ENCODE data around the gene BCL2L1.
"Not testable (repeated sequence)": the region's sequence is repeated elsewhere in the genome, so short reads cannot be mapped to it uniquely, and the experiment has no call there.

Gene BCL2L1

DNA sequence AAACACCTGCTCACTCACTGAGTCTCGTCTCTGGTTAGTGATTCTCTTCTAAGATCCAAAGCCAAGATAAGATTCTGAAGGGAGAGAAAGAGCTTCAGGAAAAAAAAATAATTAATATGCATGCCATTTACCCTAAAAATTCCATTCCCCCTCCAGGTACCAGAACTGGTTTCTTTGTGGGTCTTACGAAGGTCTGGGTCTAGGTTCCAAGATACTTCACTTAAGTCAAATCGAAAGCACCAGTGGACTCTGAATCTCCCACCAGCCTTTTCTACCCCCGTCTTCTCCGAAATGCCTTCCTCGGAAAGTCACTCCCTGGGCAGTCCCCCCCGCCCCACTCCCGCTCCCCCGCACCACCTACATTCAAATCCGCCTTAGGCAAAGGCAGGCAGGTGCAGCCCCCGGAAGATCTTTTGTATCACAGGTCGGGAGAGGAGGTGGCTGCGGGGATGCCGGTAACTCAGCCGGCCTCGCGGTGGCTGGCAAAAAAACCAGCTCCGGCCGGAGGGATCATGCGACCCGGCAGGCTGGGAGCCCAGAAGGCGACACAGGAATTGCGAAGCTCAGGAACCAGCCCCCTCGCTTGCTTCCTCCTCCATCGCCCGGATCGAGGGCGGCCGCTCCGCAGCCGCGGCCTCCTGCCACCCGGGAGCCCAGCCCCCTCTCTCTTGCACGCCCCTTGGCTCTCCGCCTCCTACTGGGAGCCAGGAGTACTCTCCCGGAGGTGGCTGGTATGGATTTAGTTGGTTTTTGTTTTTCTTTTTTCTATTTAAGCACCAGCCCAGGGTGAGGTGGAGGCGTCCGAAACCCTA, at the start of gene BCL2L1:
Gene BCL2L1, minus strand, starts transcription at position 612 of the 812 bp plus-strand sequence. CDS start 650 bp downstream, outside the sequence.
- peak; percentile 72 to 82 for DNase-seq

DNA sequence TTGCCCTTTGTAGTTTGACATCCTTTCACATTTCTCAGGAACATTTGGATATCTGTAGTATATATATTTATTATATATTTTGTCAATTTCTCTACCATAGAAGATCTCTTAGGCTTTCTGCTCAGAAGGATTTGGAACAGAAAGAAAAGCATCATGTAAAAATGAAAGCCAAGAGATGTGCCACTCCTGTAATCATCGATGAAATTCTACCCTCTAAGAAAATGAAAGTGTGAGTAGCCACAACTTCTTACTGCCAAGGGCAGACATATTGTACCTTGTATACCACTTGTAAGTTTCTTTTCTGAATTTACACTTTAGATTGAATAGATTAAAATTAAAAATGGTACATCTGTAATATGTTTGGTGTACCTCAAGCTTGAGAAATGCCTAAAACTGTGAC, 47.6 kb upstream of the BCL2L1 start:
- no peak for DNase-seq

DNA sequence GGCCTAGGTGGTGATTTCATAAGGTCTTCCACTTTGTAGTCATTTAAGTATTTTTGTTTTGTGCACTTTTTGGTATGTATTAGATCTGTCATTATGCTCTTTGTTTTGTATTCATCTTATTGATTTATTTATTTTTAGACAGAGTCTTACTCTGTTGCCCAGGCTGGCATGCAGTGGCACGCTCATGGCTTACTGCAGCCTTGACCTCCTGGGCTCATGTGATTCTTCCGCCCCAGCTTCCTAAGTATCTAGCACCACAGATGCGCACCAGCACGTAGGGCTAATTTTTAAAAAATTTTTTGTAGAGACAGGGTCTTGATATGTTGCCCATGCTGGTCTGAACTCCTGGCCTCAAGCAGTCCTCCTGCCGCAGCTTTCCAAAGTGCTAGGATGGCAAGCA, 47.0 kb upstream of the BCL2L1 start:
- DNase-seq, result no peak

DNA sequence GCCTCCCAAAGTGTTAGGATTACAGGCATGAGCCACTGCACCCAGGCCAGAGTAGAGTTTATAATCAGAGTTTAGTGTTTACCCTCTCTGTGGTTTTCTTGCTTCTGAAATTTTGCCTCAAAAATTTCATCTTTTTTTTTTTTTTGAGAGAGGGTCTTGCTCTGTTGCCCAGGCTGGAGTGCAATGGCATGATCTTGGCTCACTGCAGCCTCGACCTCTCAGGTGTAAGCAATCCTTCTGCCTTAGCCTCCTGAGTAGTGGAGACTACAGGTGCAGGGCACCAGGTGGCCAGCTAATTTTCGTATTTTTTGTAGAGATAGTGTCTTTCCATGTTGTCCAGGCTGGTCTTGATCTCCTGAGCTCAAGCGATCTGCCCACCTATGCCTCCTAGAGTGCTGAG, 45.1 kb upstream of the BCL2L1 start:
- no peak for DNase-seq

DNA sequence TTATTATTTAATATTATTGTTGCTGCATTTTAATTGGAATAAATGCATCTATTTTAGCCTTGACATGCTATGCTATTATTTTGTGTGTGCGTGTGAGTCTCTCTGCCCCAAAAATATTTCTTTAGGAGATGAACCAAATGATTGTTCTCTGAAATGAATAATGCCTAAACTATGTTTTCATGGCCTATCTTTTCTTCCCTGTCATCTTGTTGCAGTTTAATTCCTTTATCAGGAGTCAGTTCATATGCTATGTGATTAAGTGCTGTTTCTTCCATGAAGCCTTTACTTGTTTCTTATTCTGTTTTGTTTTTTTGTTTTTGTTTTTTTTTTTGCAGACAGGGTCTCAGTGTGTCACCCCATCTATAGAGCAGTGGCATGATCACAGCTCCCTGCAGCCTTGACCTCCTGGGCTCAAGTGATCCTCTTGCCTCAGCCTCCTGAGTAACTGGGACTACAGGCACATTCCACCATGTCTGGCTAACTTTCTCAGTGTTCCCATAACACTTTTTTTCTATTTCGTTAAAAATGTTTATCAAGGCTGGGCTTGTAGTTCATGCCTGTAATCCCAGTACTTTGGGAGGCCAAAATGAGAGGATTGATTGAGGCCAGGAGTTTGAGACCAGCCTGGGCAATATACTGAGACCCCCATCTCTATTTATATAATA, 42.1 kb upstream of the BCL2L1 start:
- DNase-seq, result no peak

DNA sequence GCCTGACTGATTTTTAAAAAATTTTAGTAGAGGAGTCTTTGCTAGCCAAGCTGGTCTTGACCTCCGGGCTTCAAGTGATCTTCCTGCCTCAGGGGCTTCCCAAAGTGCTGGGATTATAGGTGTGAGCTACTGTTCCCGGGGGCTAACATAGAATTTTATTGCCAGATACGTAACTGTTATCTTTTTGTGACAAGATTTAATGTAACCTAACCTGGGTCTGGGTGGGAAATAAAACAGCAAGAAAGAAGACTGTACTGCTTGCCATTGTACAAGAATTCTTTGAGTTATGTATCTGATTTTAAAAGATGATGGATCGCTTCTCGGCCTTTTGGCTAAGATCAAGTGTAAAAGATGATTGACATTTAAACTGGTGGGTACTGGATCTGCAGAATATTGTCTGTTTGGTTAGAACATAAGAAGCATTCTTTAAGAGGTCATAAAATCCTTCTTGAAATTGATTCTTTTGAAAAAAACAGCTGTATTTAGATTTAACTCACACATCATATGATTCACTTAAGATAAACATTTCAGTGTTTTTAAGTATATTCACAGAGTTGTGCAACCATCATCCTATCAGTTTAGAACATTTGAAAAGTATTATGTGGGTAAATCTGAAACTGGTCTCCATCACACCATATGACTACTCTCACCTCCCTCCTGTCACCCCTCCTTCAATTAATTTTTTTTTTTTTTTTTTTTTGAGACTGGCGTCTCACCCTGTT, 38.0 kb upstream of the BCL2L1 start:
- no peak for DNase-seq

DNA sequence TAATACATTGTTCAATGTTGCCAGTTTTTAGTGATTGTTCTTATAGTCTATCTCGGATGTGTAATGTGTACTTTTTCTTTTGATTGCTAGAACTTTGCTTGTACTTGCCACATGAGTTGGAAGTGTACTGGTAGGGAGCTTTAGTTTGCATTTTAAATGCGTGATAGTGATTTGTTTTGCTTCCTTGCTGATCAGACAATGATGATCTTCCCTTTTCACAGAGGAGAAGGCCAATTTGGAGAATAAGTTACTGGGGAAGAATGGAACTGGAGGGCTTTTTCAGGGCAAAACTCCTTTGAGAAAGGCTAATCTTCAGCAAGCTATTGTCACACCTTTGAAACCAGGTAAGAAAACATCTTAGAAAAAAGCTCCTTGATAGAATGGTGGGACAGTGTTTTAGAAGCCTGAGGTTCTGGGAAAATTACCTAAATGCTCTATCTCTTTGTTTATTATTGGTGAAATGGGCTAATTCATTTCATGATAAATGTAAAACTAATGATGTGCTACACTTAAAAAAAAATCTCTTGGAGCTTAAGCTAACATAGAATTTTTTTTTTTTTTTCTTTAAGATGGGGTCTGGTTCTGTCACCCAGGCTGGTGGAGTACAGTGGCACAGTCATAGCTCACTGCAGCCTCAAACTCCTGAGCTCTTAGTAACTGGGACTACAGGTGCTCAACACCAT, 37.3 kb upstream of the BCL2L1 start:
- DNase-seq, result no peak

DNA sequence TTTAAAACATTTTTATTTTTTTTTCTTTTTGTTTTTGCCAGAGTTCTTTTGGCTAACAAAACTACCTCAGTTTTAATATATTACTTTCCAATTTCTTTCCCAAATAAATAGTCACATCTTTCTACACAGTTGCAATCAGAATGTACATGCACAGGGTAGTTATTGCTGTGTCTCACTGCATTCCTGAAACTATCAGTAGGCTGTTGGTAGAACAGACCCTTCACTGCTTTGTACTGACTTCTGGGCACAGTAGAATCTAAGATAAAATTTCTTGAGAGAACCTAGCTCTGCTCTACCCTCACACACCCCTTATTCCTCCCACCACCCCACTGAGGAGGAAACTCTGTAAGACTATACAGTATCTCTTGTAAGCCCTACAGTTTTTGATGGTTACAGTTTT, 36.3 kb upstream of the BCL2L1 start:
- DNase-seq, result no peak

DNA sequence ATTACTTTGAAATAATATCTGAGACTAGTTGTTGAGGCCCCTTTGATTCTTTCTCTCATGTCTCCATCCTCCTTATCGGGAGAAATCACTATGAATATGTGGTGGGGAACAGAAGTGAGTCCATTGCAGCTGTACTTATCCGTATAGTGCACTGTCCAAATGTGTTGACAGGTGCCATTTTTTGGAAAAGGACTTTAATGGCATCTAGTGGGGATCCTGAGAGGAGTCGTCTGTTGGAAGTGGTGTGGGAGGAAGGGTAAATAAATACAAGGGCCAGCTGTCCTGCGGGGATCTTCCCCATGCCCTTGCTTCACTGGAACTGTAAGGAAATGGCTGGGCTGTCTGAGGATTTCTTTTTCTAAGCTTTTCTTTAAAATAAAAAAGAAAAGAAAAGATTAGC, 35.9 kb upstream of the BCL2L1 start:
- DNase-seq, result no peak

DNA sequence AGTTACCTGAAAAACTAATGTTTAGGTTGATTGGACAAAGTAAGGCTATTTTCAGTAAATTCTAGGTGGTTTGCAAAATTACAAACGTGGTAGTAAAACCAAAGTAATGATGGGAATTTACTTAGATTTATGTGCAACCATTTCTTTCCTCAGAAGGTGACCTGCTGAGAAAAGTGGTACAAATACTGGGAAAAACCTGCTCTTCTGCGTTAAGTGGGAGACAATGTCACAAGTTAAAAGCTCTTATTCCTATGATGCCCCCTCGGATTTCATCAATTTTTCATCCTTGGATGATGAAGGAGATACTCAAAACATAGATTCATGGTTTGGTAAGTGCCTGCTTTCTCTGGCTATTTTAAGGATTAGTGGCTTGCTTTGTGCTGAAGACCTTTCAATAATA, 34.6 kb upstream of the BCL2L1 start:
- DNase-seq, result no peak

DNA sequence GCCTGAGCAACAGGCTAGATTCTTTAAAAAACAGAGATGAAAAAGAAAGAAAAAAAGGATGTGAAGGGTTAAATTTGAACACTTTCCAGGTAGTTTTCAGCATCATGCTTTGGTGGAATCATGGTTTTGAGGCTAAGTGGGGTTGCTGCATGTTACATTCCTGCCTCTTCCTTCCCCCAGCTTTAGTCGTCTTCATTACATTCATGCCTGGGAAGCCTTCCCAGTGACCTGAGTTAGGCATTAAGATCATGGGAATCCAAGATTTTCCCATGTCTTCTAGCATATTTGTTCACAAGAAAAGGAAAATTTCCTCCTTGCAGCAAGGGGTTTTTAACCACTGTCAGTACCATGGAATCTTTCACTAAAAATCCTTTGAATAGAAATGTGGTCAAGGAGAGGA, 28.5 kb upstream of the BCL2L1 start:
- no peak for DNase-seq

DNA sequence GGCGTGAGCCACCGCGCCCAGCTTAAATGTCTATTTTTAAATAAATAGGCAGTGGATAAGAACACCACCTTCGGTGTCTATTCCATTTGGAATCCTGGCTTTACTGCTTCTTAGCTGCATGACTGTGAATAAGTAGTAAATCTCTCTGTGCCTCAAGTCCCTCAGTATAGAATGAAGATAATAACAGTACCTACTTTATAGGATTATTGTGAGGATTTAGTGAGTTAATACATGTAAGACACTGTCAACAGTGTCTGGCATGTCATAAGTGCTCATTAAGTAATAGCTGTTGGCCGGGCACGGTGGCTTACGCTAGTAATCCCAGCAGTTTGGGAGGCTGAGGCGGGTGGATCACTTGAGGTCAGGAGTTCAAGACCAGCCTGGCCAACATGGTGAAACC, 26.6 kb upstream of the BCL2L1 start:
- no peak for DNase-seq

DNA sequence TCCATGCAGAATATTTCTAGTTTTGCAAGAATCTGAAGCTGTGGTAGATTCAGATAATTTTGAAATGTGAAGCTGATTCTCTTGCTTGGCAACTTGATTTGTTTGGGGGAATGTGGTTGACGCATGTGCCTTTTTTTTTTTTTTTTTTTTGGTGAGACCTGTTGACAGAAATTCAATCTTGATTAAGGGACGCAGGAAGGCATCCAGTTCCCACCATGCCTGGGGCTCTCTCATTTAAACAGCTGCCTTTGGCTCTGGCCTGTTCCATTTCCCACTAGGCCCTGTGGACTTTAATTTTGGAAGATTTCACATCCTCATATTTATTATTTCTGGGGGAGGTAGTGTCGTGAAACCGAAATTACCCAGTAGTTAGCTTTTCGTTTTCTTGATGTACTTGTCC, 25.0 kb upstream of the BCL2L1 start:
- DNase-seq, result no peak

DNA sequence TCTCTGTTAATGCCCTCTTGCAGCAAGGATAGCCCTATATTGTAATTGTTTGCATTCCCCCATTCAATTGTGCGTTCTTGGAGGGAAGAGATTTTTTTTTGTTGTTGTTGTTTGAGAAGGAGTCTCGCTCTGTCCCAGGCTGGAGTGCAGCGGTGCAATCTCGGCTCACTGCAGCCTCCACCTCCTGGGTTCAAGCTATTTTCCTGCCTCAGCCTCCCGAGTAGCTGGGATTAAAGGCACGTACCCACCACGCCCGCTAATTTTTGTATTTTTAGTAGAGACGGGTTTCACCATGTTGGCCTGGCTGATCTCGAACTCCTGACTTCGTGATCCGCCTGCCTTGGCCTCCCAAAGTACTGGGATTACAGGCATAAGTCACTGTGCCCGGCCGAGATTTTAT, 24.4 kb upstream of the BCL2L1 start:
- not testable (repeated sequence) for DNase-seq

DNA sequence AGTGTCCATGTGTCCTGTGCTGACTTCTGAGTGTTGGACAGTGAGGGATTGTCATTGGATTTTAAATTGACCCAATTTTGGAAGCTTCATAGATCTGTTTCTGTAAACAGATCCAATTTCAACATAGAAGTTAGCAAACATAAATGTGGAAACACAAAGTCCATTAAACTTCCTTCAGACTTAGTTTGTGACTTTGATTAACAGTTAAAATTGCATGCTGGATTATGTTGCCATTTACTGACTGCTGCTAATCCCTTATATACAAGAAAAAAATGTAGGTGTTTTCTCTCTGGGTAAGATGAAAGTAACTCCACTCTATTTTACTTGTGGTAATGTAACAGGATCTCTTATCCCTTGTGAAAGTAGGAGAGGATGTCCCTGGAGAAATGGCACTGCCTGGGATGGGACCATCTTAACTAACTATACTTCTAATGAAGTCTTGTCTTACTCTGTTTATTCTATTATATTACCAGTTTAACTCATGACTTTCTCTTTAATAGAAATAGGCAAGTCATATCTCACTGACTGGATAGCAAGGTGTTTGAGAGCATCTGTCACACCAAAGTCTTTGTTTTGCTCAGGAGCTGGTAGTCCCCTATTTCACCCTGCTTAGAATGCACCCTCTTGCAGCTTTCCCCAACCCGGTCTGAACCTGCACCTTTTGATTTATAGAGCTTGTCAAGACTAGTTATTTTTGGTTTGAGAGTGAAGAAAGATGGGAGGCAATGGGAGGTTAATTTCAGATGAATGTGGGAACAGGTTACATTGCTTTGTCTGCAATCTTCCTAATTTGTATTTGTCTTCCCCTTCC, 23.6 kb upstream of the BCL2L1 start:
- DNase-seq, result no peak

DNA sequence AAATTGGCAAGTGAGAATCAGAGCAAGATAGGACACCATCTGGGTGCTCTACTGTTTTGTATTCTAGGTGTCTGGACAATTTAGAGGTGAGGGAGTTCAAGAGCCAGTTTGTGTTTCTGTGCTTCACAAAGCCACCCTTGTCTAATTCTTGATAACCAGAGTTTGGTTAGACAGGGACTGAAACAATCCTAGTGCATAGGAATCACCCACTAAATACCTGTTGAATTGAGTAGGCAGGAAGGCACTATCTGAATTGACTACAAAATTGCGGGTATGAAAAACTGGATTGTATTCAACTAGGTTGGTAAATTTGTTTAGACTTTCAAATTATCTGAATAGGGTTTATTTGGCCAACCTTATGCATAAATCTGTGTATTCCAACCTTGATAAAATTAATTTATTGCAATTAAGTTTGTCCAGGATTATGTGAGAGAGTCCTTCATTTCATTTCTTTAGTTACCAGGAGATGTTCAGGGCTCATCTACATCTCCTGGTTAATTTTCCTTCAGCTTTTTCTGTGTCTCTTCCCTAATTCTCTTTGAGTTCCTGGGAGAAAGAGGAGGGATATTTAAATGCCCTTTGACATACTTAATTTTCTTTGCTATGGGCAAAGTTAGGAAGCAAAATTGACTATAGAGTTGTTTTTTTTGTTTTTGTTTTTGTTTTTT, 18.1 kb upstream of the BCL2L1 start:
- no peak for DNase-seq

DNA sequence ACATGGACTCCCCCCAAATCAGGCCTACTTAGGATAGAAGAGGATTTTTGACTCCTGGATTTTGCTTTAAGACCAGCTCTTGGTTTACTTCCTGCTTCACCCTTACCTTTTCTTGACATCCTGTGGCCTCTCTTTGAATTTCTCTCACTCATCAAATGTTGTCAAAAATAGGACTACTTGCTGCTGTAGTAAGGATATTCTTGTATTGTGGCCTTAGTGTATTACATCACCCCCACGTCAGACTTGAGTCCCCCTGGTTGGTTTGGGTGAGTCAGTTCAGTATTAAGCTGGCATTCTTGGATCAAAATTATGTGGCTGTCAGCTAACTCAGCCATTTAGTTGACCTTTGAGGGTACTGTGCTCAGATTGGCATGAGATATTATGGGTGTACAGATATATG, 17.5 kb upstream of the BCL2L1 start:
- DNase-seq, result no peak

DNA sequence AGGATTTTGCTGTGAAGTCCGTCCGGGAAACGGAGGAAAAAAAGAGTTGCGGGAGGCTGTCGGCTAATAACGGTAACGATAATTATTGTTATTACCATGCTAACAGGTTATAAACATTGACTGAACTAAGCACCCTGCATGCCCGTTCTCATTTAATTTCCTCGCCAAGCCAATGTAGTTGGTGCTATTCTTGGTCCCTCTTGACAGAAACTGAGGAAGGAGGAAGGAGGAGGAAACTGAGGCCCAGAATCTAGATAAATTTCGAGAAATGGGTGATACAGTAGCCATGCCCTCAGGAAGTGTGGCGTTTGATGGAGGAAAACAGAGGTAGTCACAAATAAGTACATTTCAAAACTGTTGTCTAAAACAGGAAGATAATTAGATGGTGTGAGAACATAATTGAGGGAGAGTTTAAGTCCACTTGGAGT, 16.9 kb upstream of the BCL2L1 start:
- no peak for DNase-seq

DNA sequence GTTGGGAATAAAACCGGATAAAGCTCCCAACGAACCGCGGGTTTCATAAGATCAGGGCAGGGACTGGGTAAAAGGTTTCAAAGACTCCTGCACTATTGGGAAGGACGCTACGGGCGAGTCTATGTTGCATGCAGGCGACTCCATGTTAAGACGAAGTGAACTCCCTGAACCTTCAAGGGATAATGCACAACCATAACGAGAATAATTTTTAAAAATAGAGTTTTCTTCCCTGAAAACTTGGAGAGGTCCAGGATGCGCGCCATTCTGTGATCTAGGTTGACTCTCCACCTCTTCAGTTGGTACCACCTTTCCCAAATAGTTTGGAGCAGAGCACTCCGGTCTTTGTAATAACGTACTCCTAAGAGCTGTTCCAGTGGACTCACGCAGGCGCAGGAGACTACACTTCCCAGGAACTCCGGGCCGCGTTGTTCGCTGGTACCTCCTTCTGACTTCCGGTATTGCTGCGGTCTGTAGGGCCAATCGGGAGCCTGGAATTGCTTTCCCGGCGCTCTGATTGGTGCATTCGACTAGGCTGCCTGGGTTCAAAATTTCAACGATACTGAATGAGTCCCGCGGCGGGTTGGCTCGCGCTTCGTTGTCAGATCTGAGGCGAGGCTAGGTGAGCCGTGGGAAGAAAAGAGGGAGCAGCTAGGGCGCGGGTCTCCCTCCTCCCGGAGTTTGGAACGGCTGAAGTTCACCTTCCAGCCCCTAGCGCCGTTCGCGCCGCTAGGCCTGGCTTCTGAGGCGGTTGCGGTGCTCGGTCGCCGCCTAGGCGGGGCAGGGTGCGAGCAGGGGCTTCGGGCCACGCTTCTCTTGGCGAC, 16.3 kb upstream of the BCL2L1 start, which contains the start of gene TPX2:
Gene TPX2, plus strand, starts transcription at position 562 of the 821 bp plus-strand sequence. CDS start 18,187 bp downstream, outside the sequence.
- DNase-seq, result peak; percentile 96 to 98

DNA sequence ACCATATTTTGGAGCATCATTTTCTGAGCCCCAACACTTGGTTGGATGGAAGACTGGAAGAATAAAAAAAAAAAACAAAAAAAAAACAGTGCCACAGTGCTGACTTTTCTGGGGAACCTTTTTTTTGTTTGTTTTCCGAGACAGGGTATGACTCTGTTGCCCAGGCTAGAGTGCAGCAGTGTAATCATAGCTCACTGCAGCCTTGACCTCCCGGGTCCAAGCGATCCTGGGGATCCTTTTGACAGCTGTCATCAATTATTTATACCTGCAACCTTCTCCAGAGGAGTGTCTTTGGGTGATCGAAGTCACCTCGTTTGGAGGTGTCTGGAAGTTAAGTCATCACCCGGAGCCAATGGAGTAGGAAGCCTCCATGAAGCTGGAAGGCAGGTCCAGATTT, 8.7 kb upstream of the BCL2L1 start:
- DNase-seq, result no peak
